GM19025 (cell line): ENCODE results near the gene CUL3.
"Not testable (repeated sequence)": the region's sequence is repeated elsewhere in the genome, so short reads cannot be mapped to it uniquely, and the experiment has no call there.

Experiments
- ATAC-seq: cut with Tn5 transposase; IDR thresholded peaks from one replicate; pipeline ENCODE4 v1.9.1; 2021; ENCODE audit warnings: mild to moderate bottlenecking, low read depth, moderate library complexity; ENCODE audit not compliant: unreplicated experiment

CUL3 gene

GRCh38 chr2:224546926-224547325 is 38.2 kb downstream of the CUL3 start:
- no peak for ATAC-seq

GRCh38 chr2:224545884-224546644 is 39.1 kb downstream of the CUL3 start:
- peak; percentile 64 for ATAC-seq

GRCh38 chr2:224543939-224544338 is 41.2 kb downstream of the CUL3 start:
- no peak for ATAC-seq

- ATAC-seq, result no peak
These were observed 46.5 kb downstream of the CUL3 start for GRCh38 chr2:224538561-224539138.

DNA sequence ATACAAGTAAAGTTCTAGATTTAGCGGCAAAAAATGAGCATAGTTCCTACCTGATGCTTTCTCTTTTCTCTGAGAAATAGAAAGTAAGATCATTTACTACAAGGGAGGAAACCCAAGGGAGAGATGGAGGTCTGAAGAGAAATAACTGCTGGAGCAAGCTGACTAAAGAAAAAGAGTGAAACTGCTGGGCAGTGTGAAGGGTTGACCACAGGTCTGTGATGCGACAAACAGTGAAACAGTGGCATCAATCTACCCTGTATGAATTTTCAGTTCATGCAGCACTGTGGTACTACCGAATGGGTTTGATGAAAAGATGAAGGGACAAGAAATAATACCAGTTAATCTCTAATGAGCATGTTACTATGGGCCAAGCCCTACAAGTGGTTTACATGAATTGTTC is 52.2 kb downstream of the CUL3 start:
- peak; percentile 78 for ATAC-seq

DNA sequence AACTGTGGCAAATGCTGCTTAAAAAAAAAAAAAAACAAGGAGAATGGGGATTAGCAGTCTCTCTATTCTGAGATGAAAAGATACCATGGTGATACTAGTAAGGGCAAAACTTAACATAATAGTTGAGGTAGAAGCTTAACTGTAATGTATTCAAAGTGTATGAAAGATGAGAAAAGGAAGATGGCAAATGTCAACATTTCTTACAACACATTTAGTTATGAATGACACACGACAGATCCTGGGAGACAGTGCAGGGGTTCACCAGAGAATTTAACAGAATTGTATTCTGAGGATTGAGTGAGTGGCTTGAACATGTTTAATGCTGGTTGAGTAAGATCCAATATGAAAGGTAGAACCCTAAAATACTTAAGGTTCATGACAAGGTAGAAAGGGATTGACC is 52.7 kb downstream of the CUL3 start:
- ATAC-seq, result no peak

GRCh38 chr2:224528171-224528570 is 57.0 kb downstream of the CUL3 start:
- ATAC-seq, result no peak

GRCh38 chr2:224525774-224526173 is 59.4 kb downstream of the CUL3 start:
- no peak for ATAC-seq

DNA sequence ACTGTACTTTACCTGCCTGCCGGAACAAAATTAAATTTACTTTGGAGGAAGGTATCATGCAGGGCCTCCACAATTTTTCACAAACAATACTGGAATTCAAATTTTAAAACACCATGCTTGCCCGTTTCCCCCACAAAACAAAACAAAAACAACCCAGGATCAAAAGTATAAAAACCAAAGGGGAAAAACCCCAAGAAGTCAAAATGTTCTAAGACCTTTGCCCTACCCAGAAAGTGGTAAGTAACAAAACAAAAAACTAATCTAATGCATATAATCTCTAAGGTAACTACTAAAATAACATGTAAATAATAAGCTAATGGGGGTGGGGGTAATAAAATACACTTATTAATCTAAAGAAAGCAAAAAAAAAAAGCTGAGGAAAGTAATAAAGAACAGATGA is 60.5 kb downstream of the CUL3 start:
- ATAC-seq, result no peak

DNA sequence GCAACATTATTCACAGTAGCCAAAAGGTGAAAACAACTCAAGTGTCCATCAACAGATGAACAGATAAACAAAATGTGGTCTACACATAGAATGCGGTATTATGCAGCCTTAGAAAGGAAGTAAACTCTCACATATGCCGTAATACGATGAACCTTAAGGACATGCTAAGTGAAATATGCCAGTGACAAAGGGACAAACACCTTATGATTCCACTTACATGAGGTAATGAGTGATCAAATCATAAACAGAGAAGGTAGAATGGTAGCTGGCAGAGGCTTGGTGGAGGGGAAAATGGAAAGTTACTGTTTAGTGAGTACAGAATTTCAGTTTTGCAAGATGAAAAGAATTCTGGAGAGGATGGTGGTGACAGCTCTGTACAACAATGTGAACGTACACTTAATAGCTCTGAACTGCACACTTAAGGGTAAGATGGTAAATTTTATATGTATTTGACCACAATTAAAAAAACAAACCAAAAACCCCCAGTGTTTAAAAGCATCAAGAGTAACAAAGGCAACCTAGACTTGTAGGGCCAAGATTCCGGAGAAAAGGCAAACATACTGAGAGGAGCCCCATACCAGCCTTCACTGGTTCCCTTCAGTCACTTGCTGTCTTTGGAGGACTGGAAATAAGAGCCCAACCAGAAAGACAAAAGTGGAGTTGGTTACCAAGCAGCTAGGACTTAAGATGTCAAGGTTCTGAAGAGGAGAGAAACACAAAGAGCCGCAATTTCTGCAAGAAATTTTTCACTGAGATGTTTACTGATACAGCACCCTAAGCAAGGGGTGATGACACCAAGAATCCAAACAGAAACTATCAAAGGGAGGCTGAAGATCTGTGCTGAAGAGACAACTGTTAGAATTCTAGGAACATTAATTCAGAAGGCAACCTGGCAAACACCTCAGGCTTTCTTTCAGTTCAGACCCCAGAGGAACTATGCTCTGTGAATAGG is 61.3 kb downstream of the CUL3 start:
- ATAC-seq, result no peak

DNA sequence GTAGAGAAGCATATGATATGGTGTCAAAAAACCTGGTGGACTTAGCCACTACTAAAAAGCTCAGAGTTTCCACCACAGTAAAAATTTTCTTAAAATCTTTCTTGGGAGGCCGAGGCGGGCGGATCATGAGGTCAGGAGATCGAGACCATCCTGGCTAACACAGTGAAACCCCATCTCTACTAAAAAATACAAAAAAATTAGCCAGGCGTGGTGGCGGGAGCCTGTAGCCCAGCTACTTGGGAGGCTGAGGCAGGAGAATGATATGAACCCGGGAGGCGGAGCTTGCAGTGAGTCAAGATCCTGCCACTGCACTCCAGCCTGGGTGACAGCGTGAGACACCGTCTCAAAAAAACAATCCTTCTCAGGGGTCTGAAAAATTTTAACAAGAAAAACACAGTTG is 62.7 kb downstream of the CUL3 start:
- not testable (repeated sequence) for ATAC-seq

- peak; percentile 54 for ATAC-seq
These were observed 65.1 kb downstream of the CUL3 start for GRCh38 chr2:224520064-224520463.

- ATAC-seq, result no peak
These were observed 66.2 kb downstream of the CUL3 start for GRCh38 chr2:224518806-224519580.

DNA sequence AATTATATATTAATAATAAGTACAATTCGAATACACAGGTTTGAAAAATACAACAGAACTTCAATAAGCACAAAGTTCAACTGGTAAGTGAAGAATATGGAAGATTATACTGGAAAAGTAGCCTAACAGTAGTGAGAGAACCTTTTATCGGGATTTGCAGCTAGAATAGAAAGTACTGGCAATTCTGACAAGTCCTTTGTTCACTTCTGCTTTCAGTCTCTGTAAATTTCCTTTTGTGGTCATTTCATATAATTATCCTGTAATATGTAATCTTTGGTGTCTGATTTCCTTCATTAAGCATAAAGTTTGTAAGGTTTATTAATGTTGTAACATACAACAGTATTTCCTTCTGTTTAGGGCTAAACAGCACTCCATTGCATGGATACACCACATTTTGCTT is 67.2 kb downstream of the CUL3 start:
- ATAC-seq, result no peak

- ATAC-seq, result not testable (repeated sequence)
These were observed 68.8 kb downstream of the CUL3 start for GRCh38 chr2:224516393-224516792.

- ATAC-seq, result no peak
These were observed 71.2 kb downstream of the CUL3 start for GRCh38 chr2:224513991-224514390.

GRCh38 chr2:224507789-224508188 is 77.4 kb downstream of the CUL3 start:
- ATAC-seq, result no peak

GRCh38 chr2:224506494-224506893 is 78.7 kb downstream of the CUL3 start:
- ATAC-seq, result no peak

DNA sequence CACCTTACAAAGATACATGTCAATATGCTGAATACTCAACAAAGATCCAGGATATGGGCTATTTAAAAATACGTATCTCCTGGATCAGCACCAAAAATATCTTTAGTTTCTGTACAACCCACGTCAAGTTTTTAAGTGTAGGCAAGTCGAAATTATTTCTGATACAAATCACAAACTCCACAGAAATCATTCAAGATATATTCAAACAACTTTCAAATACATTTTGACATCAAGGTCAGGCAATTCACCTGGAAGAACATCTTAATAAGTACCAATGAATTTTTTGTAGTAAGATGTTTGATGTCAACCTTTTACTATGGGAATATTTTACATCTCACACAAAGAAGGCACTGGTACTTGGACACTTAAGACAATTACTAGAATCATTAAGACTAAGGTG is 86.2 kb downstream of the CUL3 start:
- ATAC-seq, result no peak

DNA sequence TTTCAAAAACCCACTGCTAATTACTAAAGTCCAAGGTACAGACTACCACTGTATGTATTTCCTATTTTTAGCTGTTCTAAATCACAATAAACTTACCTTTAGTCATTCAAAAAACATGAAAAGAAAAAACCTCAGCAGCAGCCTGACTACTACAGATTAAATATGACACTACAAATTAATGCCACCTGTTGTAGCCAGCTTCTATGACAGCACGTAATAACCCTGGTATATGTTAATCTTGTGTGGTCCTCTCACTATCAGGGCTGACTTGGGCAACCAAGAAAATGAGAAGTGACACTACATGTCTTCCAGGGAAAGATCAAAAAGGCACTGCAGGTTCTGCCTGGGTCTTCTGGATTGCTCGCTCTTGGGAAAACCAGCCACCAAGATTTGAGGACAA is 92.6 kb downstream of the CUL3 start:
- no peak for ATAC-seq
